ENCODE results near the gene USP17L10.
A peak's percentile ranks its signal among the peaks of the same experiment; 100 is the strongest.
"Not testable (repeated sequence)": the region's sequence is repeated elsewhere in the genome, so short reads cannot be mapped to it uniquely, and the experiment has no call there.

The USP17L10 gene, protein sequence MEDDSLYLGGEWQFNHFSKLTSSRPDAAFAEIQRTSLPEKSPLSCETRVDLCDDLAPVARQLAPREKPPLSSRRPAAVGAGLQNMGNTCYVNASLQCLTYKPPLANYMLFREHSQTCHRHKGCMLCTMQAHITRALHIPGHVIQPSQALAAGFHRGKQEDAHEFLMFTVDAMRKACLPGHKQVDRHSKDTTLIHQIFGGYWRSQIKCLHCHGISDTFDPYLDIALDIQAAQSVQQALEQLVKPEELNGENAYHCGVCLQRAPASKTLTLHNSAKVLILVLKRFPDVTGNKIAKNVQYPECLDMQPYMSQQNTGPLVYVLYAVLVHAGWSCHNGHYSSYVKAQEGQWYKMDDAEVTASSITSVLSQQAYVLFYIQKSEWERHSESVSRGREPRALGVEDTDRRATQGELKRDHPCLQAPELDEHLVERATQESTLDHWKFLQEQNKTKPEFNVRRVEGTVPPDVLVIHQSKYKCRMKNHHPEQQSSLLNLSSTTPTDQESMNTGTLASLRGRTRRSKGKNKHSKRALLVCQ

DNA sequence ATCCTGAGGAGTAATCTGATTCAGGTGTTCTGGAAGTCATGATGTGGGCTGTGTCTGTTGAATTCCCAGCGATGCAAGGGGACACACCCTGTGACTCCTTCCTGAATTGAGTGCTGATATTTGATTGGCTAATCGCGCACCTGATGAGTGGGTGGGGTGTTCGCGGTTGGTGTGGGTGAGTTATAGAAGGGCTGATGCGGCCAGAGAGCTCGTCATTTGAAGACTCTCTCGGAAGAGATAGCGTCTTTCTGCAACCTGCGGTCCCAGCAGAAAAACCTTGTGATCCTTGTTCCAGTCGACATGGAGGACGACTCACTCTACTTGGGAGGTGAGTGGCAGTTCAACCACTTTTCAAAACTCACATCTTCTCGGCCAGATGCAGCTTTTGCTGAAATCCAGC lies at the start of gene USP17L10:
TSS of gene USP17L10 (plus strand) at position 301 of the 400 bp plus-strand sequence. CDS start at position 301, 0 bp downstream.
- not testable (repeated sequence) for DNase-seq (ENCODE audit: low read depth in 2 of 3, low spot score in 2 of 3)

DNA sequence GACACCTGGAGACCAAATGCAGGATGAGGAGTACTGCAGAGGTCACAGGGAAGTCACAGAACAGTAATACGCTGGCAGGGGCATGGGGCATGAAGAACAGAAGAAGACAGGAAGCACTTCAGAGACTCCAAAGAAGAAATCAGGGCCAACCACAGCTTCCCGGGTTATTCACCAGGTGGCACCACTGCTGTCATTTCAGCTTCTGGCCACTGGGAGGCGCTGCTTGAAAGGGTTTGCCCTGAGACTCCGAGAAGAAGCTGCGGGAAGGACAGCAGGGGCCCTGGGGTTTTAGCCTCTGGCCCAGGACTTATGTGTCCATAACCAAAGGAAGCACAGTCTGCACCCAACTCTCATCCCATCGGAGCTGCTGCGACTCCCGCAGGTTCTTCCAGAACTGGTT lies 44.5 kb upstream of the USP17L10 start:
- not testable (repeated sequence) for DNase-seq (ENCODE audit: low read depth in 2 of 3, low spot score in 2 of 3)

DNA sequence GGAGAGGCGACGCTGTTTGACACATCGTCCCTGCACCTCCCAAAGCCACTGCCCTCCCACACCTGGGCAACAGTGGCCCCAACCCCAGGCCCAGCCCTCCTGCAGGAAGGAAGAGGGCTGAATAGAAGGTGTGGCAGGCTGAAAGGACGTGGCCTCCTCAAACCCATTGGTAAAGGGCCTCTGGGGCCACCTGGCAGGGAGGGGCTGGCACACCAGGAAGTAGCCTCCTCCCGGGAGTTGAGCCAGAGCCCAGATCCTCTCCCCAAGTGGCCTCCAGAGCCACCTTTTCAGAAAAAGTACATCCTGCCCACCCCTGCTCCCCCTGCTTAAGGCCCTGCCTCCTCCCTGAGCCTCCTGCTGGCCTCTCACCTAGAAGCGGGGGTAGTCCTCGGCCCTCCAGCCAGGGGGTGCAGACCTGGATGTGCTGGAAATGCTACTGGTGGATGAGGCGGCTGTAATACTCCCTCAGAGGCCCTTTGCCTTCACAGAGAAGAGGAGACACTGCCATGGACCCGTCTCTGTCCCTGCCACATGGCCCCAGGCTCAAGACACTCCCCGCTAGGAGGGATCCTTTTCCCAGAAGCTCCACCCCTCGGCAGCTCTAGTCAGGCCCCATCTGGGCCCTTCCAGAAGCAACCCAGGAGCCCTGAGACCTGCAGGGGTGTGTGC lies 40.5 kb upstream of the USP17L10 start, which contains the start of gene FAM90A26:
TSS of gene FAM90A26 (plus strand) at position 619 of the 669 bp plus-strand sequence. CDS start 2,764 bp downstream, outside the sequence.
- DNase-seq (ENCODE audit: low read depth in 2 of 3, low spot score in 2 of 3): not testable (repeated sequence)

DNA sequence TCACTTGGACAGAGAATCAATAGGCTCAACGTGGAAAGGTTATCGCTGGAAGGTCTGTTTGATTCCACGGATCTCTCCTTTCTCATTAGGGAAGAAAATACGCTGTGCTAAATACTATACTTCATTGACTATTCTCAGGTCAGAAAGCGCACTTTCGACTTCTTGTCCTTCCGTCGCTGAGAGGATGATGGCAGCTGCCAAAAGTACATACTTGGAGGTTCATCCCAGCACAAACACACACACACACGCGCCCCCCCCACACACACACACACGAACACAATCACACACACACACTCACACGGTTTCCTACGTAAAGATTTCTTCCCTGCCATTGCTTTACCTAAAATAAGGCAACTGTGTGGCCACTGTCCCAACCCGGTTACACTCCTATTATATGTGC lies 4.2 kb downstream of the USP17L10 start:
- DNase-seq (ENCODE audit: low read depth in 2 of 3, low spot score in 2 of 3): not testable (repeated sequence)

DNA sequence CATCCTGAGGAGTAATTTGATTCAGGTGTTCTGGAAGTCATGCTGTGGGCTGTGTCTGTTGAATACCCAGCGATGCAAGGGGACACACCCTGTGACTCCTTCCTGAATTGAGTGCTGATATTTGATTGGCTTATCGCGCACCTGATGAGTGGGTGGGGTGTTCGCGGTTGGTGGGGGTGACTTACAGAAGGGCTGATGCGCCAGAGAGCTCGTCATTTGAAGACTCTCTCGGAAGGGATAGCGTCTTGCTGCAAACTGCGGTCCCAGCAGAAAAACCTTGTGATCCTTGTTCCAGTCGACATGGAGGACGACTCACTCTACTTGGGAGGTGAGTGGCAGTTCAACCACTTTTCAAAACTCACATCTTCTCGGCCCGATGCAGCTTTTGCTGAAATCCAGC lies 4.6 kb downstream of the USP17L10 start, which contains the start of gene USP17L11:
TSS of gene USP17L11 (plus strand) at position 301 of the 400 bp plus-strand sequence. CDS start at position 301, 0 bp downstream.
- DNase-seq (ENCODE audit: low read depth in 2 of 3, low spot score in 2 of 3): not testable (repeated sequence)

DNA sequence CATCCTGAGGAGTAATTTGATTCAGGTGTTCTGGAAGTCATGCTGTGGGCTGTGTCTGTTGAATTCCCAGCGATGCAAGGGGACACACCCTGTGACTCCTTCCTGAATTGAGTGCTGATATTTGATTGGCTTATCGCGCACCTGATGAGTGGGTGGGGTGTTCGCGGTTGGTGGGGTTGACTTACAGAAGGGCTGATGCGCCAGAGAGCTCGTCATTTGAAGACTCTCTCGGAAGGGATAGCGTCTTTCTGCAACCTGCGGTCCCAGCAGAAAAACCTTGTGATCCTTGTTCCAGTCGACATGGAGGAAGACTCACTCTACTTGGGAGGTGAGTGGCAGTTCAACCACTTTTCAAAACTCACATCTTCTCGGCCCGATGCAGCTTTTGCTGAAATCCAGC lies 9.4 kb downstream of the USP17L10 start, which contains the start of gene USP17L12:
TSS of gene USP17L12 (plus strand) at position 301 of the 400 bp plus-strand sequence. CDS start at position 301, 0 bp downstream.
- DNase-seq (ENCODE audit: low read depth in 2 of 3, low spot score in 2 of 3): not testable (repeated sequence)

DNA sequence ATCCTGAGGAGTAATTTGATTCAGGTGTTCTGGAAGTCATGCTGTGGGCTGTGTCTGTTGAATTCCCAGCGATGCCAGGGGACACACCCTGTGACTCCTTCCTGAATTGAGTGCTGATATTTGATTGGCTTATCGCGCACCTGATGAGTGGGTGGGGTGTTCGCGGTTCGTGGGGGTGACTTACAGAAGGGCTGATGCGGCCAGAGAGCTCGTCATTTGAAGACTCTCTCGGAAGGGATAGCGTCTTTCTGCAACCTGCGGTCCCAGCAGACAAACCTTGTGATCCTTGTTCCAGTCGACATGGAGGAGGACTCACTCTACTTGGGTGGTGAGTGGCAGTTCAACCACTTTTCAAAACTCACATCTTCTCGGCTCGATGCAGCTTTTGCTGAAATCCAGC lies 14.1 kb downstream of the USP17L10 start, which contains the start of gene USP17L13:
TSS of gene USP17L13 (plus strand) at position 301 of the 400 bp plus-strand sequence. CDS start at position 301, 0 bp downstream.
- not testable (repeated sequence) for DNase-seq (ENCODE audit: low read depth in 2 of 3, low spot score in 2 of 3)

DNA sequence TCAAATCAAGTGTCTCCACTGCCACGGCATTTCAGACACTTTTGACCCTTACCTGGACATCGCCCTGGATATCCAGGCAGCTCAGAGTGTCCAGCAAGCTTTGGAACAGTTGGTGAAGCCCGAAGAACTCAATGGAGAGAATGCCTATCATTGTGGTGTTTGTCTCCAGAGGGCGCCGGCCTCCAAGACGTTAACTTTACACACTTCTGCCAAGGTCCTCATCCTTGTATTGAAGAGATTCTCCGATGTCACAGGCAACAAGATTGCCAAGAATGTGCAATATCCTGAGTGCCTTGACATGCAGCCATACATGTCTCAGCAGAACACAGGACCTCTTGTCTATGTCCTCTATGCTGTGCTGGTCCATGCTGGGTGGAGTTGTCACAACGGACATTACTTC lies 19.8 kb downstream of the USP17L10 start:
- not testable (repeated sequence) for DNase-seq (ENCODE audit: low read depth in 2 of 3, low spot score in 2 of 3)

DNA sequence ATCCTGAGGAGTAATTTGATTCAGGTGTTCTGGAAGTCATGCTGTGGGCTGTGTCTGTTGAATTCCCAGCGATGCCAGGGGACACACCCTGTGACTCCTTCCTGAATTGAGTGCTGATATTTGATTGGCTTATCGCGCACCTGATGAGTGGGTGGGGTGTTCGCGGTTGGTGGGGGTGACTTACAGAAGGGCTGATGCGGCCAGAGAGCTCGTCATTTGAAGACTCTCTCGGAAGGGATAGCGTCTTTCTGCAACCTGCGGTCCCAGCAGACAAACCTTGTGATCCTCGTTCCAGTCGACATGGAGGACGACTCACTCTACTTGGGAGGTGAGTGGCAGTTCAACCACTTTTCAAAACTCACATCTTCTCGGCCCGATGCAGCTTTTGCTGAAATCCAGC lies 23.6 kb downstream of the USP17L10 start, which contains the start of gene USP17L15:
TSS of gene USP17L15 (plus strand) at position 301 of the 400 bp plus-strand sequence. CDS start at position 301, 0 bp downstream.
- not testable (repeated sequence) for DNase-seq (ENCODE audit: low read depth in 2 of 3, low spot score in 2 of 3)

DNA sequence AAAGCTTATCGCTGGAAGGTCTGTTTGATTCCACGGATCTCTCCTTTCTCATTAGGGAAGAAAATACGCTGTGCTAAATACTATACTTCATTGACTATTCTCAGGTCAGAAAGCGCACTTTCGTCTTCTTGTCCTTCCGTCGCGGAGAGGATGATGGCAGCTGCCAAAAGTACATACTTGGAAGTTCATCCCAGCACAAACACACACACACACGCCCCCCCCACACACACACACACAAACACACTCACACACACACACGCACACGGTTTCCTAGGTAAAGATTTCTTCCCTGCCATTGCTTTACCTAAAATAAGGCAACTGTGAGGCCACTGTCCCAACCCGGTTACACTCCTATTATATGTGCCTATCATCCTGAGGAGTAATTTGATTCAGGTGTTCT lies 28.0 kb downstream of the USP17L10 start:
- DNase-seq (ENCODE audit: low read depth in 2 of 3, low spot score in 2 of 3): not testable (repeated sequence)

DNA sequence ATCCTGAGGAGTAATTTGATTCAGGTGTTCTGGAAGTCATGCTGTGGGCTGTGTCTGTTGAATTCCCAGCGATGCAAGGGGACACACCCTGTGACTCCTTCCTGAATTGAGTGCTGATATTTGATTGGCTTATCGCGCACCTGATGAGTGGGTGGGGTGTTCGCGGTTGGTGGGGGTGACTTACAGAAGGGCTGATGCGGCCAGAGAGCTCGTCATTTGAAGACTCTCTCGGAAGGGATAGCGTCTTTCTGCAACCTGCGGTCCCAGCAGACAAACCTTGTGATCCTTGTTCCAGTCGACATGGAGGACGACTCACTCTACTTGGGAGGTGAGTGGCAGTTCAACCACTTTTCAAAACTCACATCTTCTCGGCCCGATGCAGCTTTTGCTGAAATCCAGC lies 33.1 kb downstream of the USP17L10 start, which contains the start of gene USP17L17:
TSS of gene USP17L17 (plus strand) at position 301 of the 400 bp plus-strand sequence. CDS start at position 301, 0 bp downstream.
- DNase-seq (ENCODE audit: low read depth in 2 of 3, low spot score in 2 of 3): not testable (repeated sequence)

DNA sequence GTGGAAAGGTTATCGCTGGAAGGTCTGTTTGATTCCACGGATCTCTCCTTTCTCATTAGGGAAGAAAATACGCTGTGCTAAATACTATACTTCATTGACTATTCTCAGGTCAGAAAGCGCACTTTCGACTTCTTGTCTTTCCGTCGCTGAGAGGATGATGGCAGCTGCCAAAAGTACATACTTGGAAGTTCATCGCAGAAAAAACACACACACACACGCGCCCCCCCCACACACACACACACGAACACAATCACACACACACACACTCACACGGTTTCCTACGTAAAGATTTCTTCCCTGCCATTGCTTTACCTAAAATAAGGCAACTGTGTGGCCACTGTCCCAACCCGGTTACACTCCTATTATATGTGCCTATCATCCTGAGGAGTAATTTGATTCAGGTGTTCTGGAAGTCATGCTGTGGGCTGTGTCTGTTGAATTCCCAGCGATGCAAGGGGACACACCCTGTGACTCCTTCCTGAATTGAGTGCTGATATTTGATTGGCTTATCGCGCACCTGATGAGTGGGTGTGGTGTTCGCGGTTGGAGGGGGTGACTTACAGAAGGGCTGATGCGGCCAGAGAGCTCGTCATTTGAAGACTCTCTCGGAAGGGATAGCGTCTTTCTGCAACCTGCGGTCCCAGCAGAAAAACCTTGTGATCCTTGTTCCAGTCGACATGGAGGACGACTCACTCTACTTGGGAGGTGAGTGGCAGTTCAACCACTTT lies 37.7 kb downstream of the USP17L10 start, which contains the start of gene USP17L18:
TSS of gene USP17L18 (plus strand) at position 678 of the 728 bp plus-strand sequence. CDS start at position 678, 0 bp downstream.
- peak in 2 of 3 experiments; percentile 0 to 1 for DNase-seq (ENCODE audit: low read depth in 2 of 3, low spot score in 2 of 3)

DNA sequence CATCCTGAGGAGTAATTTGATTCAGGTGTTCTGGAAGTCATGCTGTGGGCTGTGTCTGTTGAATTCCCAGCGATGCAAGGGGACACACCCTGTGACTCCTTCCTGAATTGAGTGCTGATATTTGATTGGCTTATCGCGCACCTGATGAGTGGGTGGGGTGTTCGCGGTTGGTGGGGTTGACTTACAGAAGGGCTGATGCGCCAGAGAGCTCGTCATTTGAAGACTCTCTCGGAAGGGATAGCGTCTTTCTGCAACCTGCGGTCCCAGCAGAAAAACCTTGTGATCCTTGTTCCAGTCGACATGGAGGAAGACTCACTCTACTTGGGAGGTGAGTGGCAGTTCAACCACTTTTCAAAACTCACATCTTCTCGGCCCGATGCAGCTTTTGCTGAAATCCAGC lies 42.6 kb downstream of the USP17L10 start, which contains the start of gene USP17L19:
TSS of gene USP17L19 (plus strand) at position 301 of the 400 bp plus-strand sequence. CDS start at position 301, 0 bp downstream.
- DNase-seq (ENCODE audit: low read depth in 2 of 3, low spot score in 2 of 3): not testable (repeated sequence)

DNA sequence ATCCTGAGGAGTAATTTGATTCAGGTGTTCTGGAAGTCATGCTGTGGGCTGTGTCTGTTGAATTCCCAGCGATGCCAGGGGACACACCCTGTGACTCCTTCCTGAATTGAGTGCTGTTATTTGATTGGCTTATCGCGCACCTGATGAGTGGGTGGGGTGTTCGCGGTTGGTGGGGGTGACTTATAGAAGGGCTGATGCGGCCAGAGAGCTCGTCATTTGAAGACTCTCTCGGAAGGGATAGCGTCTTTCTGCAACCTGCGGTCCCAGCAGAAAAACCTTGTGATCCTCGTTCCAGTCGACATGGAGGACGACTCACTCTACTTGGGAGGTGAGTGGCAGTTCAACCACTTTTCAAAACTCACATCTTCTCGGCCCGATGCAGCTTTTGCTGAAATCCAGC lies 47.4 kb downstream of the USP17L10 start, which contains the start of gene USP17L20:
TSS of gene USP17L20 (plus strand) at position 301 of the 400 bp plus-strand sequence. CDS start at position 301, 0 bp downstream.
- not testable (repeated sequence) for DNase-seq (ENCODE audit: low read depth in 2 of 3, low spot score in 2 of 3)
